A673 (cell line): ENCODE measurements around the gene CDK1.

Experiments used
- EZH2 ChIP-seq: fragments of 200-600 bp; sonication (generic); IDR thresholded peaks from 2 replicates; pipeline ENCODE4 v1.6.1; 2017; ENCODE audit warnings: borderline replicate concordance, low read depth, mild to moderate bottlenecking, mixed read lengths, antibody characterized with exemption, low read length; ENCODE audit not compliant: poor library complexity, severe bottlenecking
- TF ChIP-seq, protein P1 (sequence below): fragments of 300-800, 200-600 bp; sonication (generic); conservative IDR thresholded peaks from 2 replicates; pipeline ENCODE4 v1.5.1; 2017; ENCODE audit warnings: low read depth, mild to moderate bottlenecking, antibody characterized with exemption, low read length, moderate library complexity, mixed read lengths

DNA sequence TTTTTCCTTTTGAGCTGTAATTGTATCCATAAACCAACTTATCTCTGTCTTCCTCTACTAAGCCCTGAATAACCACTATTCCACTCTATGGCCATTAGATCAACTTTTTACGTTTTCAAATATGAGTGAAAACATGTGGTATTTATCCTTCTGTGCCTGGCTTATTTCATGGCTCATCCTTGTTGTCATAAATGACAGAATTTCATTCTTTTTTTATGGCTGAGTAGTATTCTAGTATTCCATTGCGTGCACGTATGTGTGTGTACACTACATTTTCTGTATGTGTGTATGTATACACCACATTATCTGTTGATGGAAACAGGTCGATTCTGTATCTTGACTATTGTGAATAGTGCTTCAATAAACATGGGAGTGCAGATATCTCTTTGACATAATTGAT lies 11.1 kb downstream of the CDK1 start:
- TF ChIP-seq, protein P1, sequence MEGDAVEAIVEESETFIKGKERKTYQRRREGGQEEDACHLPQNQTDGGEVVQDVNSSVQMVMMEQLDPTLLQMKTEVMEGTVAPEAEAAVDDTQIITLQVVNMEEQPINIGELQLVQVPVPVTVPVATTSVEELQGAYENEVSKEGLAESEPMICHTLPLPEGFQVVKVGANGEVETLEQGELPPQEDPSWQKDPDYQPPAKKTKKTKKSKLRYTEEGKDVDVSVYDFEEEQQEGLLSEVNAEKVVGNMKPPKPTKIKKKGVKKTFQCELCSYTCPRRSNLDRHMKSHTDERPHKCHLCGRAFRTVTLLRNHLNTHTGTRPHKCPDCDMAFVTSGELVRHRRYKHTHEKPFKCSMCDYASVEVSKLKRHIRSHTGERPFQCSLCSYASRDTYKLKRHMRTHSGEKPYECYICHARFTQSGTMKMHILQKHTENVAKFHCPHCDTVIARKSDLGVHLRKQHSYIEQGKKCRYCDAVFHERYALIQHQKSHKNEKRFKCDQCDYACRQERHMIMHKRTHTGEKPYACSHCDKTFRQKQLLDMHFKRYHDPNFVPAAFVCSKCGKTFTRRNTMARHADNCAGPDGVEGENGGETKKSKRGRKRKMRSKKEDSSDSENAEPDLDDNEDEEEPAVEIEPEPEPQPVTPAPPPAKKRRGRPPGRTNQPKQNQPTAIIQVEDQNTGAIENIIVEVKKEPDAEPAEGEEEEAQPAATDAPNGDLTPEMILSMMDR: no peak
- TF ChIP-seq EZH2: no peak
